PC-9 (cell line): Measurements from ENCODE around the gene KBTBD13. TPM values are rescaled to one million over a fixed set of nuclear protein-coding genes. Genes with fewer than 3 reads are reported as not detected.
"Not testable (repeated sequence)": the region's sequence is repeated elsewhere in the genome, so short reads cannot be mapped to it uniquely, and the experiment has no call there.

Experiments used
- BruUV-seq: library from RNA; stranded (reverse); fragments of 400-500 nt; replicated peaks from 2 replicates; lab custom pipeline; 2021; lab: Mats Ljungman, UMichigan
- CTCF ChIA-PET: fragments of 300-600 bp; sonication (Branson Sonifier 250); formaldehyde crosslinking; loops from one replicate; lab custom pipeline; 2022; ENCODE audit warnings: antibody characterized with exemption; lab: Charles Lee
- POLR2A ChIA-PET: fragments of 300-600 bp; sonication (Branson Sonifier 250); formaldehyde crosslinking; loops from one replicate; lab custom pipeline; 2022; ENCODE audit warnings: antibody characterized with exemption; ENCODE audit not compliant: unreplicated experiment; lab: Charles Lee
- DNase-seq, 2 experiments: peaks; one replicate each; pipeline versions ENCODE4 v3.0.0 to v3.0.0-alpha.2; 2015 to 2022; ENCODE audit warnings: mixed read lengths in 1 of 2
- H2AFZ ChIP-seq: fragments of 200-600 bp; sonication (generic); 2 replicates; pipeline ENCODE4 v1.8.1; 2017; ENCODE audit warnings: antibody characterized with exemption
- H3F3A ChIP-seq: fragments of 200-600 bp; sonication (generic); 2 replicates; pipeline ENCODE4 v1.8.1; 2017; ENCODE audit warnings: antibody characterized with exemption, mild to moderate bottlenecking, low read depth; ENCODE audit not compliant: insufficient read depth
- H3K27ac ChIP-seq: fragments of 200-600 bp; sonication (generic); 2 replicates; pipeline ENCODE4 v1.6.1; 2016; ENCODE audit warnings: mixed run types
- H3K27me3 ChIP-seq: fragments of 200-600 bp; sonication (generic); 2 replicates; pipeline ENCODE4 v1.6.1; 2016; ENCODE audit warnings: low read depth, mixed run types; ENCODE audit not compliant: insufficient read depth
- H3K36me3 ChIP-seq: fragments of 200-600 bp; sonication (generic); 2 replicates; pipeline ENCODE4 v1.6.1; 2016; ENCODE audit warnings: low read depth, mixed run types
- H3K4me1 ChIP-seq: fragments of 200-600 bp; sonication (generic); replicated peaks from 2 replicates; pipeline ENCODE4 v1.6.1; 2016; ENCODE audit warnings: mixed run types; ENCODE audit not compliant: insufficient read depth
- H3K4me2 ChIP-seq: fragments of 200-600 bp; sonication (generic); 2 replicates; pipeline ENCODE4 v1.6.1; 2017; ENCODE audit warnings: mixed run types
- H3K4me3 ChIP-seq: fragments of 200-600 bp; sonication (generic); 2 replicates; pipeline ENCODE4 v1.6.1; 2016; ENCODE audit warnings: mixed run types
- H3K79me2 ChIP-seq: fragments of 200-600 bp; sonication (generic); 2 replicates; pipeline ENCODE4 v1.6.1; 2017; ENCODE audit warnings: low read depth, mixed run types
- H3K9me2 ChIP-seq: fragments of 200-600 bp; sonication (generic); 2 replicates; pipeline ENCODE4 v1.8.1; 2017; ENCODE audit warnings: mild to moderate bottlenecking; ENCODE audit not compliant: insufficient read depth
- H3K9me3 ChIP-seq: fragments of 200-600 bp; sonication (generic); 2 replicates; pipeline ENCODE4 v1.8.1; 2016; ENCODE audit warnings: low read depth; ENCODE audit not compliant: insufficient read depth
- H4K20me1 ChIP-seq: fragments of 200-600 bp; sonication (generic); 2 replicates; pipeline ENCODE4 v1.8.1; 2017; ENCODE audit not compliant: insufficient read depth
- CTCF ChIP-seq: fragments of 200-600 bp; sonication (generic); conservative IDR thresholded peaks from 2 replicates; pipeline ENCODE4 v1.6.1; 2017; ENCODE audit warnings: mixed run types, antibody characterized with exemption, mild to moderate bottlenecking, moderate library complexity
- EZH2 ChIP-seq: fragments of 200-600 bp; sonication (generic); IDR thresholded peaks from 2 replicates; pipeline ENCODE4 v1.8.0; 2017; ENCODE audit warnings: antibody characterized with exemption, low read depth
- intact Hi-C: fragments of 100-400 bp; cut with micrococcal nuclease; formaldehyde crosslinking; loops from one replicate; pipeline ENCODE4 v1.10.0; 2022; ENCODE audit not compliant: unreplicated experiment
- total RNA-seq: library from RNA; stranded (reverse); gene quantifications from 2 replicates; pipeline ENCODE4 v1.2.3, GENCODE V29; 2021

Gene KBTBD13
- total RNA-seq, 1 experiment from 2014 or later, result not detected

GRCh38 chr15:65071381-65071811, 5.2 kb upstream of the KBTBD13 start:
- no peaks in the 10 kb centered on the region for H3K4me1 ChIP-seq
- no peaks in the 10 kb centered on the region for H3K79me2 ChIP-seq
- no peaks in the 10 kb centered on the region for H3K9me2 ChIP-seq
- no peak overlapping the region for H3K4me3 ChIP-seq
- no peaks in the 10 kb centered on the region for H3K36me3 ChIP-seq
- H4K20me1 ChIP-seq, result no peaks in the 10 kb centered on the region
- intact Hi-C loops, result no loop called here
- CTCF ChIA-PET, result no interaction called here
- TF ChIP-seq CTCF, result no peak
- TF ChIP-seq EZH2, result no peak
- DNase-seq, result no peak
- H2AFZ ChIP-seq, result no peak overlapping the region
- no TSS peak for BruUV-seq
- POLR2A ChIA-PET, result no interaction called here
- H3K4me2 ChIP-seq, result no peak overlapping the region
- no peaks in the 10 kb centered on the region for H3K9me3 ChIP-seq
- no peaks in the 10 kb centered on the region for H3F3A ChIP-seq
- no peak overlapping the region for H3K27ac ChIP-seq
- H3K27me3 ChIP-seq, result no peaks in the 10 kb centered on the region

GRCh38 chr15:65072027-65072426, 4.5 kb upstream of the KBTBD13 start:
- Histone ChIP-seq H3K4me3 (no peak overlapping the region), H3K4me1 (no peaks in the 10 kb centered on the region), H3F3A (no peaks in the 10 kb centered on the region), H3K9me3 (no peaks in the 10 kb centered on the region), H3K4me2 (no peak overlapping the region), H3K79me2 (no peaks in the 10 kb centered on the region), H3K9me2 (no peaks in the 10 kb centered on the region), H2AFZ (no peak overlapping the region), H3K27ac (no peak overlapping the region), H4K20me1 (no peaks in the 10 kb centered on the region), H3K36me3 (no peaks in the 10 kb centered on the region), H3K27me3 (no peaks in the 10 kb centered on the region)
- no peak for DNase-seq
- no TSS peak for BruUV-seq
- intact Hi-C loops, result no loop called here
- no peak for TF ChIP-seq EZH2
- TF ChIP-seq CTCF, result no peak
- ChIA-PET CTCF (no interaction called here), POLR2A (no interaction called here)

GRCh38 chr15:65072617-65073016, 3.9 kb upstream of the KBTBD13 start:
- Histone ChIP-seq H3K4me1 (no peaks in the 10 kb centered on the region), H3K4me3 (no peak overlapping the region), H3K27me3 (no peaks in the 10 kb centered on the region), H3K36me3 (no peaks in the 10 kb centered on the region), H3K9me3 (no peaks in the 10 kb centered on the region), H3K9me2 (no peaks in the 10 kb centered on the region), H3F3A (no peaks in the 10 kb centered on the region), H3K4me2 (no peak overlapping the region), H4K20me1 (no peaks in the 10 kb centered on the region), H2AFZ (no peak overlapping the region), H3K27ac (no peak overlapping the region), H3K79me2 (no peaks in the 10 kb centered on the region)
- TF ChIP-seq EZH2 (no peak), CTCF (no peak)
- BruUV-seq, result no TSS peak
- DNase-seq, result no peak
- intact Hi-C loops, result no loop called here
- ChIA-PET CTCF (no interaction called here), POLR2A (no interaction called here)

- H3K9me3 ChIP-seq, H3K4me2 ChIP-seq, H3K4me1 ChIP-seq, H3K27me3 ChIP-seq, DNase-seq, H4K20me1 ChIP-seq, H2AFZ ChIP-seq, H3K4me3 ChIP-seq, intact Hi-C loops, POLR2A ChIA-PET, H3K36me3 ChIP-seq, BruUV-seq, H3F3A ChIP-seq, CTCF ChIA-PET, H3K79me2 ChIP-seq, H3K9me2 ChIP-seq, H3K27ac ChIP-seq: not testable (repeated sequence)
These were observed 1.6 kb upstream of the KBTBD13 start for GRCh38 chr15:65074946-65075345.

GRCh38 chr15:65075607-65076395, 745 bp upstream of the KBTBD13 start:
- CTCF ChIA-PET, result interaction anchor here (0.6 to 0.7 kb wide), 2 partner anchors 21 to 23 kb away, joined by 3 read pairs; no protein-coding TSS in a partner anchor
- POLR2A ChIA-PET, result not testable (repeated sequence)

More at GRCh38 chr15:65075607-65076395, 745 bp upstream of the KBTBD13 start:
- H3K27me3 ChIP-seq, H3K4me1 ChIP-seq, BruUV-seq, H3K79me2 ChIP-seq, H3K4me3 ChIP-seq, H4K20me1 ChIP-seq, DNase-seq, H3K4me2 ChIP-seq, H3K9me2 ChIP-seq, H3K36me3 ChIP-seq, H2AFZ ChIP-seq, H3K27ac ChIP-seq, H3F3A ChIP-seq, intact Hi-C loops, H3K9me3 ChIP-seq: not testable (repeated sequence)
